Measurements from ENCODE around the gene DRC1.

DNA sequence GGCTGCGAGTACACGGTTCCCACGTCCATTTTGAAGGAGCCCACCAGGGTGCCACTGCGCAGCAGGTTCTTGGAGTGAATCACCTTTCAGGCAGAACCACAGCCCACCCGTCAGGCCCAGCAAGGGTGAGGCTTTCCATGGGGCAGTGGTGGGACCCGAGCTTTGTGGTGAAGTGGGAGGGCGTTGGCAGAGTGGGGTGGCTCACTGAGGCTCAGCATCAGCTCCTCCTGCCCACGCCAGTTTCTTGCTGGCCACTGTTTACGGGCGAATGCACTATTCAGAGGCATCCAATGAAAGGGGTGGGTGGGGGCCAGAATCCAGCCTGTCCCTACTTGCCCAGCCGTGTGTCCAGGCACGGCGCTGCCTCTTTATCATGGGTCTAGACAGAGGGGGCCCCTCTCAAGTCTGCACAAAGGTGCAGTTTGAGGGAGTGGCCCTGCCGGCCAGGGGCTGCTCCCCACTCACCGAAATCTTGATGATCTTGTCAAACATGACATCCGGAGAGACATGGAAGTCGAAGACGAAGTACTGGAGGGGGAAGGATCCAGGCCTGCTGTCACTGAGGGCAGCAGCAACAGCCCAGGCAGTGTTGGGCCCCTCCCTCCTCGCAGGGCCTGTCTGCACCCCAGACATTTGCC lies 87.6 kb downstream of the DRC1 start:
- TF ChIP-seq, protein P1, sequence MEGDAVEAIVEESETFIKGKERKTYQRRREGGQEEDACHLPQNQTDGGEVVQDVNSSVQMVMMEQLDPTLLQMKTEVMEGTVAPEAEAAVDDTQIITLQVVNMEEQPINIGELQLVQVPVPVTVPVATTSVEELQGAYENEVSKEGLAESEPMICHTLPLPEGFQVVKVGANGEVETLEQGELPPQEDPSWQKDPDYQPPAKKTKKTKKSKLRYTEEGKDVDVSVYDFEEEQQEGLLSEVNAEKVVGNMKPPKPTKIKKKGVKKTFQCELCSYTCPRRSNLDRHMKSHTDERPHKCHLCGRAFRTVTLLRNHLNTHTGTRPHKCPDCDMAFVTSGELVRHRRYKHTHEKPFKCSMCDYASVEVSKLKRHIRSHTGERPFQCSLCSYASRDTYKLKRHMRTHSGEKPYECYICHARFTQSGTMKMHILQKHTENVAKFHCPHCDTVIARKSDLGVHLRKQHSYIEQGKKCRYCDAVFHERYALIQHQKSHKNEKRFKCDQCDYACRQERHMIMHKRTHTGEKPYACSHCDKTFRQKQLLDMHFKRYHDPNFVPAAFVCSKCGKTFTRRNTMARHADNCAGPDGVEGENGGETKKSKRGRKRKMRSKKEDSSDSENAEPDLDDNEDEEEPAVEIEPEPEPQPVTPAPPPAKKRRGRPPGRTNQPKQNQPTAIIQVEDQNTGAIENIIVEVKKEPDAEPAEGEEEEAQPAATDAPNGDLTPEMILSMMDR (conservative IDR thresholded peaks at IDR 0.05 in 1 of 2, IDR thresholded peaks at IDR 0.05 in 1 of 2; ENCODE audit: low read depth in 1 of 2, low read length in 2 of 2): no peak
- TF ChIP-seq EZH2 (IDR thresholded peaks at IDR 0.05; ENCODE audit: low read length, missing control alignments): no peak
